ENCODE results near the gene BANF1. TPM values are rescaled to one million over a fixed set of nuclear protein-coding genes. Genes with fewer than 3 reads are reported as not detected.

The BANF1 gene
- total and polyA plus RNA-seq, 2 donors (not counting 3 experiments of a cell fraction or from before 2014, with no cell fraction given) = 269 to 376 TPM

GRCh38 chr11:65981972-65982823, 20.1 kb upstream of the BANF1 start:
- no peak overlapping the region for H2AFZ ChIP-seq (ENCODE audit: low read depth, low read length)
- TF ChIP-seq EZH2 (IDR thresholded peaks at IDR 0.05; ENCODE audit: borderline replicate concordance, low read depth, low read length, severe bottlenecking) (no peak), JUN (IDR thresholded peaks at IDR 0.05; ENCODE audit: borderline replicate concordance, insufficient read depth, insufficient read length, low read depth) (no peak), POLR2AphosphoS5 (IDR thresholded peaks at IDR 0.05; ENCODE audit: insufficient read depth, low read depth, low read length) (no peak), GATA2 (IDR thresholded peaks at IDR 0.05; ENCODE audit: insufficient read depth, insufficient read length, low read depth, low read length) (no peak), CTCF (IDR thresholded peaks at IDR 0.05; ENCODE audit: extremely low read depth in 1 of 2, insufficient read depth in 1 of 2, low read depth in 1 of 2, low read length in 2 of 2) (no peak), MAX (IDR thresholded peaks at IDR 0.05; ENCODE audit: insufficient read depth, insufficient read length) (no peak), POLR2A (IDR thresholded peaks at IDR 0.05; ENCODE audit: low read depth, low read length) (no peak), MYC (IDR thresholded peaks at IDR 0.05; ENCODE audit: low read depth, low read length) (no peak)
- POLR2A ChIA-PET = no interaction called here
- H3K9me1 ChIP-seq (replicated peaks; ENCODE audit: control insufficient read depth, extremely low read depth, insufficient read depth, low read length) = no peaks in the 10 kb centered on the region
- H3K36me3 ChIP-seq (ENCODE audit: control insufficient read depth in 2 of 2, extremely low read depth in 1 of 2, insufficient read depth in 2 of 2, low read length in 2 of 2) = peaks cover 0 to 23% of the 10 kb centered on the region in 2 experiments
- H3K4me1 ChIP-seq (ENCODE audit: control insufficient read depth, extremely low read depth, insufficient read depth, low read length) = no peaks in the 10 kb centered on the region
- dilution Hi-C loops (cut with MboI; ENCODE audit: extremely low pct_ligation_motif_present, low sequenced_read_pairs) = no loop called here
- no peak overlapping the region for H3K4me3 ChIP-seq (replicated peaks in 1 of 3; ENCODE audit: insufficient read depth in 1 of 3, low read depth in 1 of 3, low read length in 3 of 3)
- FAIRE-seq (no peak), DNase-seq (ENCODE audit: low read depth, low spot score) (no peak)
- CTCF ChIA-PET = interaction anchor here (1.0 to 4.7 kb wide), 4 partner anchors 11 to 202 kb away, joined by 3 to 33 read pairs (median 6); no protein-coding TSS in a partner anchor
- no peak overlapping the region for H3K9ac ChIP-seq (replicated peaks; ENCODE audit: extremely low read depth, insufficient read depth, low read length)
- H3K27me3 ChIP-seq (ENCODE audit: control insufficient read depth in 2 of 2, insufficient read depth in 2 of 2, low read length in 2 of 2) = no peaks in the 10 kb centered on the region
- no peak overlapping the region for H3K27ac ChIP-seq (ENCODE audit: insufficient read depth, low read depth, low read length)
- H4K20me1 ChIP-seq (replicated peaks; ENCODE audit: control insufficient read depth, extremely low read depth, insufficient read depth, low read length) = no peaks in the 10 kb centered on the region
- intact Hi-C loops (cut with micrococcal nuclease) = no loop called here
- H3K4me2 ChIP-seq (ENCODE audit: insufficient read depth, low read length) = no peak overlapping the region
- no peaks in the 10 kb centered on the region for H3K79me2 ChIP-seq (ENCODE audit: control insufficient read depth, insufficient read depth, low read length)
- H3K9me3 ChIP-seq (replicated peaks; ENCODE audit: control insufficient read depth, insufficient read depth, low read length) = no peaks in the 10 kb centered on the region
- BruUV-seq (replicated peaks) = no TSS peak

Data from endothelial cell of umbilical vein (primary cell).